Subcutaneous adipose tissue (tissue), 4 donors: ENCODE results near the gene DHRS11. TPM values are rescaled to one million over a fixed set of nuclear protein-coding genes. Genes with fewer than 3 reads are reported as not detected.

Experiments used
- CTCF ChIP-seq: fragments of 450-650 bp; IDR thresholded peaks from one replicate; pipeline ENCODE4 v1.5.1; 2016; ENCODE audit warnings: low read depth, mild to moderate bottlenecking, control low read depth, antibody characterized with exemption, moderate library complexity
- total RNA-seq, 4 donors: library from RNA; depleted of rRNA; stranded (reverse); fragments of >200 nt; gene quantifications; one replicate each; pipeline ENCODE4 v1.1.0, GENCODE V29; 2016

The DHRS11 gene
- total RNA-seq, 4 donors from 2014 or later = 5.3 to 12.1 (median 7.9) TPM

DNA sequence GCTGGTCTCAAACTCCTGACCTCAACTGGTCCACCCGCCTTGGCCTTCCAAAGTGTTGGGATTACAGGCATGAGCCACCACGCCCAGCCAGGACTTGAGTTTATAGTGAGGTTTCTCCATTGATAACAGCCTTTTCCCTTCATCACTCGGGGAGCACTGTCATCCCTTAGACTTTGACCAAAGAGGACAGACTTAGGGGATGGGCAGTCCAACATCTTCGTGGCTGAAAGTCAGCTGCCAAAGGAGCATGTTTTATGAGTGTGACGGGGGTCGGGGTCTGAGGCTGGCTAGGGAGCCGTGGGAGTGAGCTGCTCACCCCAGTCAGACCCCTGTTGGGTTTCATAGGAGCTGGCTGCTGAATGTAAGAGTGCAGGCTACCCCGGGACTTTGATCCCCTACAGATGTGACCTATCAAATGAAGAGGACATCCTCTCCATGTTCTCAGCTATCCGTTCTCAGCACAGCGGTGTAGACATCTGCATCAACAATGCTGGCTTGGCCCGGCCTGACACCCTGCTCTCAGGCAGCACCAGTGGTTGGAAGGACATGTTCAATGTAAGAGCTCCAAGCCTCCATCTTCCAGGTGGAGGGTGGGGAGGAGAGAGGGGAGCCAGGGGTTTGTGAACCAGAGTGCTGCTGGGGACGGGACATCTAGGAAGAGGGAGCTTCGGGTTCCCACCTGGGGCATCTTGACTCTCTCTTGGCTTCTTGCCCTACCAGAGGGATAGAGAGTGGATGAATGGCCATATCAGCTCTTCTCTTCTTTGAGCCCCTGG lies 3.1 kb downstream of the DHRS11 start:
- no peak for TF ChIP-seq CTCF

DNA sequence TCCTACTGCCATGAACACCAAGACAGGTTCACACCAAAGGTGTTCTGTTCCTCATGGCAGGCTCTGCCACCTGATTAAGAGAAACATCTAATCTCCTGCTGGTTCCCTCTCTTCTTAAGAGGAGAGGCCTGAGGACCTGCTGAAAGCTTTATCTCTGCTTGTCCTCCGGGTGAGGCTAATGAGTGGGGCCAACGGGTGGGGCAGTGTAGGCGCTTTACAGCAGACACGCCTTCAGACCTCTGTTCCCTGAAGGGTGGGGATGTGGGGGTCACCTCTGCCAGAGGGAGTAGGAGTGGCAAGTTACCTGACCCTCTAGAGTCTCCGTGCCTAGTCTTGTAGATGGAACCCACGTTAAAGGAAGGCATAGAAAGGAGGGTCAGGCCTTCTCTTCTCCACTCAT lies 5.5 kb downstream of the DHRS11 start:
- TF ChIP-seq CTCF = no peak

DNA sequence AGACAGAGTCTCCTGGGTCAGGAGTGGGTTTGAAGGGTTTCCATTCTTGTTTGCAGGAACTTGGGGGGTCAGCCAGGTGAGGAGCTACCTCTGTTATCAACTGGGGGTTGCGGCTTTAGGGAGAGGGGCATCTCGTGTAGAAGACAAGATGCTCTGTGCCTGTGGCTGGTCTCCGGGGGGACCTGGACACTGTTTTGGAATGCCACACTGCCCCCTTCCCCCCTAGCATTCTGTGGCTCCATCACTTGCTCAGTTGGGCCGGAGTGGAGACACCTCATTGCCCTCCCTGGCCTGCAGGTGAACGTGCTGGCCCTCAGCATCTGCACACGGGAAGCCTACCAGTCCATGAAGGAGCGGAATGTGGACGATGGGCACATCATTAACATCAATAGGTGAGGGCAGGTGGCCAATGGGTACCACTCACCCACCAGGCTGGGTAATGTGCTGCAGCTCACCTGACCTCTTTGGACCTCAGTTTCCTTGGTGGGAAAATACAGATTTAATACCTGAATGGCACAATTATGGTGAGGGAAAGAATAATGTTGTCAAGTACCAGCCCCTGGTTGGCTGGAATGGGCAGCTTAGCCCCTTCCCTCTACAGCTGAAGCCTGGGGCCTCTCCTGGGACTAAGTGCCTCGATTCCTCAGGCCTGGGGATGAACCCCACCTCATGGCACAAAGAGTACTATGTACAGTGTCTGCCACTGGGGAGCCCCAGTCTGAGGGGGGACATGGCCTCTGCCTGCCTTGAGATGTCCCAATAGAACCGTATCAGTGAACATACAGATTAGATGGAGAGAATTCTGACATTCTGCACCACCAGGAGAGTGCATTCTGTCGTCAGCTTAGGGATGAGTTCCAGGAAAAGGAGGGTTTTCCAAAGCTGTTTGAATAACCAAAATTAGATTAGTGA lies 6.4 kb downstream of the DHRS11 start:
- no peak for TF ChIP-seq CTCF

DNA sequence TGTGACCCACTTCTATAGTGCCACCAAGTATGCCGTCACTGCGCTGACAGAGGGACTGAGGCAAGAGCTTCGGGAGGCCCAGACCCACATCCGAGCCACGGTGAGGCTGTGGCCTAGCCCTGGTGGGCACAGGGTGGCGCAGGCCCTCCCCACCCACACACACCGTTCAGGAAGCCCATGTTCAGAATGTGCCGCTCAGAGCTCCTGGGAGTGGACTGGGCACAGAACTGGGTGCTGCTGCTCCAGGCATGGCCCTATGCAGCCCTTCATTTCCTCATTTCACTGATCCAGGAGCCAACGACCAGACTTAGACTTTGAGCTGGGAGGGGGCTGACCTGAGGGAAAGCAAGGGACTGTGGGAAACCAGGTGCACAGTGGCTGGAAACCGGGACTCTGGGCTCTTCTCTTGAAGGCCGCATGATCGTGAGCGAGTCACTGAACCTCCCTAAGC lies 7.3 kb downstream of the DHRS11 start:
- no peak for TF ChIP-seq CTCF

- TF ChIP-seq CTCF = no peak
These were observed 8.0 kb downstream of the DHRS11 start for GRCh38 chr17:36599546-36600250.

GRCh38 chr17:36600465-36600864 lies 8.8 kb downstream of the DHRS11 start:
- TF ChIP-seq CTCF = no peak

DNA sequence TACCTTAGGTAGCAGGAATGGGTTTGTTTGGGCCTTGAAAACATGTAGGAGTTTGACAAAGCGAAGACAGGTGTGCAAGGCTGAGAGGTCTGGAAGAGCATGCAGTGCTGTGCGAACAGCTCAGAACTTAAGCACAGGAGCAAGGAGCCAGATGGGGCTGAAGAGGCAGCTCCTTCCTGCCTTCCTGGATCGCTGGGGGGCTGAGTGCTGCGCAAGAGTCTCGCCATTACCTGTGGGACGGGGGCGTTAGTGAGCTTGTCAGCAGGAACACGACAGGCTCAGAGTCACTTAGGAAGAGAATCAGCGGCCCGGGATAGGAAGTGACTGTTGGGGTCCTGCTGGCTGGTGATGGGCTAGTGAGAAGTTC lies 9.2 kb downstream of the DHRS11 start:
- TF ChIP-seq CTCF = no peak
